Pancreas (tissue), 10 donors: ENCODE data around the gene HNRNPD. TPM values are rescaled to one million over a fixed set of nuclear protein-coding genes. Genes with fewer than 3 reads are reported as not detected.

Experiments
- ATAC-seq, 4 donors: fragments of 200-7000 bp; cut with Tn5 transposase; one replicate each; pipeline versions ENCODE4 v1.8.0 to v1.9.1; 2020; ENCODE audit warnings: mild to moderate bottlenecking in 4 of 4, moderate library complexity in 4 of 4
- DNase-seq, 6 donors: peaks; one replicate each; pipeline ENCODE4 v3.0.0-alpha.2; 2020
- FAIRE-seq: peaks from 2 replicates; lab custom pipeline; 2012; peaks lifted over from hg19 to GRCh38; lab: Jason Lieb, UNC
- H3K27ac ChIP-seq, 4 donors: fragments of 200-600 bp; sonication (generic); 1 replicate in 3 of 4; 2 replicates in 1 of 4; pipeline versions ENCODE4 v1.5.0 to v1.8.0; 2020
- H3K27me3 ChIP-seq, 4 donors: fragments of 200-600 bp; one replicate each; pipeline ENCODE4 v1.8.0; 2021
- H3K36me3 ChIP-seq, 3 donors: fragments of 200-600 bp; sonication (generic) in 1 of 3; one replicate each; pipeline versions ENCODE4 v1.5.0 to v1.8.0; 2020 to 2021
- H3K4me1 ChIP-seq, 3 donors: fragments of 200-600 bp; one replicate each; pipeline ENCODE4 v1.8.0; 2021
- H3K4me3 ChIP-seq, 4 donors: fragments of 200-600 bp; sonication (generic) in 2 of 4; one replicate each; pipeline versions ENCODE4 v1.5.0 to v1.8.0; 2020 to 2021
- H3K9me3 ChIP-seq, 4 donors: fragments of 200-600 bp; one replicate each; pipeline ENCODE4 v1.8.0; 2021
- CTCF ChIP-seq, 4 donors: fragments of 200-600 bp; sonication (generic) in 3 of 4; IDR thresholded peaks; one replicate each; pipeline versions ENCODE4 v1.5.0 to v1.8.0; 2021; ENCODE audit warnings: antibody characterized with exemption in 4 of 4
- WGBS, 2 donors: extraction: QIAGEN DNeasy Blood & Tissue Kit; methylation state at CpG; one replicate each; pipeline ENCODE4 v1.1.7; 2013; 5-methylcytosine and 5-hydroxymethylcytosine counted together
- intact Hi-C, 3 donors: fragments of 100-400 bp; cut with DNase I; formaldehyde crosslinking; loops; one replicate each; pipeline versions ENCODE4 v1.11.1 to v1.14.2; 2022
- polyA plus RNA-seq, 2 donors: library from polyadenylated mRNA; stranded (reverse); fragments of 200-250 nt; gene quantifications; one replicate each; pipeline ENCODE4 v1.2.3, GENCODE V29; 2013
- total RNA-seq, 6 donors: library from RNA; stranded (reverse); fragmentation: NEBNext Ultra II Directional in 4 of 6; extraction: Animal tissue kit (Norgen Biotek cat#: 25700) in 4 of 6; gene quantifications; one replicate each; pipeline versions ENCODE4 v1.2.1 to v1.2.4, GENCODE V29; 2021 to 2023
- donor health status: healthy with polysubstance abuse.
- donor health status: DM: no; HTN: no; CAD: no; lungs with moderate emphysema.
- donor health status: DM: no; HTN: no; CAD: no.
- donor health status: control.
- donor health status: control.
- donor health status: Bipolar disorder and iron deficiency.
- donor health status: DM: yes; HTN: yes; CAD: no.
- donor health status: DM: no; HTN: no; CAD: no.
- donor health status: DM: no; HTN: no; CAD: no.
- donor health status: DM: yes; HTN: yes; CAD: no.

The HNRNPD gene
- total and polyA plus RNA-seq, 8 donors = 52.7 to 131 (median 82.1) TPM

DNA sequence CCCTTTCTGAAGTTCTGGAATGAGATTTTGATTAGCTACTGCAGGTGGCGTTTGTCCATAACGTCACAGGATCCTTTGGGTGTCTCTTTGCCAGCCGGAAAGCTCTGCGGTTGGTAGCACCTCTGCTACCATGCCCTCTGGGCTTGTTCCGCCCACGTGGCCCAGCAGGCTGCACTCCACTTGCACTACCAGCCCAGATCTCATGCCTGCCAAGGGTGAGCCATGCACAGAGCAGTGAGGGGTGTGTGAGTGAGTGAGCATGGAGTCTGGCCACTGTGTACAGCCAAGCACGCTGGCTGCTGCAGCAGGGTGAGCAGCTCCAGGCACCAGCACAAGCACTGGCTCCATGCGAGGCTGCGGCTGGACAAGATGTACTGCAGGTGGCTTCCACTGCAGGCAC, 6.6 kb upstream of the HNRNPD start:
- 89 to 92% methylated on average over 9 of the region's 9 CpGs for WGBS, 2 donors
- no peaks in the 10 kb centered on the region for H3K9me3 ChIP-seq
- FAIRE-seq (no peak), ATAC-seq (peak in 1 of 4 donors; percentile 60), DNase-seq (no peak)
- intact Hi-C loops = no loop called here
- H3K27ac ChIP-seq = no peak overlapping the region
- TF ChIP-seq CTCF (IDR thresholded peaks at IDR 0.05) = no peak
- H3K36me3 ChIP-seq = no peaks in the 10 kb centered on the region
- peaks cover 0 to 7% (median 0%) of the 10 kb centered on the region in 3 donors for H3K4me1 ChIP-seq
- no peak overlapping the region for H3K4me3 ChIP-seq
- H3K27me3 ChIP-seq = no peaks in the 10 kb centered on the region

DNA sequence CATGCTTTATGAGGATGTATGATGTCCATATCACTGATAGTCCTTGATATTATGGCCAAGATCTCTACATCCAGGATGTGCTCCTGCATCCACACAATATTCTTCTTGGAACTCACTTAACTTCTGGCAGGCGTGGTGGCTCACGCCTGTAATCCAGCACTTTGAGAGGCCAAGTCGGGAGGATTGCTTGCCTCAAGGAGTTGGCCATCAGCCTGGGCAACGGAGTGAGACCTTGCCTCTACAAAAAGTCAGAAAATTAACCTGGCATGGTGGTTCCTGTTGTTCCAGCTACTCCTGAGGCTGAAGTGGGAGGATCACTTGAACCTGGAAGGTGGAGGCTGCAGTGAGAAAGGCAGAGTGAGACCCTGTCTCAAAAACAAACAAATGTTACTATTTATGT, 2.3 kb upstream of the HNRNPD start:
- no peak overlapping the region for H3K27ac ChIP-seq
- H3K4me1 ChIP-seq = peaks cover 0 to 10% (median 0%) of the 10 kb centered on the region in 3 donors
- no peaks in the 10 kb centered on the region for H3K9me3 ChIP-seq
- 86 to 91% methylated on average over 4 of the region's 4 CpGs for WGBS, 2 donors
- FAIRE-seq = no peak
- TF ChIP-seq CTCF (IDR thresholded peaks at IDR 0.05) = no peak
- H3K27me3 ChIP-seq = no peaks in the 10 kb centered on the region
- no peak overlapping the region for H3K4me3 ChIP-seq
- intact Hi-C loops = loop anchor here in 2 of 3 donors (5.0 to 10.0 kb wide), 2 partner anchors 49 to 51 kb away; no protein-coding TSS in a partner anchor
- no peaks in the 10 kb centered on the region for H3K36me3 ChIP-seq
- no peak for ATAC-seq
- DNase-seq = no peak

- 1% methylated on average over 38 to 50 of the region's 50 CpGs for WGBS, 2 donors
- peak; percentile 5 to 27 (median 14) for ATAC-seq
- Histone ChIP-seq H3K27me3 (no peaks in the 10 kb centered on the region), H3K36me3 (peaks cover 0 to 10% (median 0%) of the 10 kb centered on the region in 3 donors), H3K4me1 (peaks cover 17 to 35% (median 17%) of the 10 kb centered on the region in 3 donors), H3K27ac (peak overlapping the region; percentile 99 to 100 (median 100)), H3K9me3 (no peaks in the 10 kb centered on the region), H3K4me3 (peak overlapping the region; percentile 85 to 98 (median 88))
- peak in 1 of 6 donors; percentile 85 for DNase-seq
- intact Hi-C loops = loop anchor here in 1 of 3 donors (10.0 kb wide), 1 partner anchor 51 kb away; no protein-coding TSS in a partner anchor
- TF ChIP-seq CTCF (IDR thresholded peaks at IDR 0.05) = no peak
- FAIRE-seq = no peak
Measured at GRCh38 chr4:82373486-82373815, 340 bp downstream of the HNRNPD start.

DNA sequence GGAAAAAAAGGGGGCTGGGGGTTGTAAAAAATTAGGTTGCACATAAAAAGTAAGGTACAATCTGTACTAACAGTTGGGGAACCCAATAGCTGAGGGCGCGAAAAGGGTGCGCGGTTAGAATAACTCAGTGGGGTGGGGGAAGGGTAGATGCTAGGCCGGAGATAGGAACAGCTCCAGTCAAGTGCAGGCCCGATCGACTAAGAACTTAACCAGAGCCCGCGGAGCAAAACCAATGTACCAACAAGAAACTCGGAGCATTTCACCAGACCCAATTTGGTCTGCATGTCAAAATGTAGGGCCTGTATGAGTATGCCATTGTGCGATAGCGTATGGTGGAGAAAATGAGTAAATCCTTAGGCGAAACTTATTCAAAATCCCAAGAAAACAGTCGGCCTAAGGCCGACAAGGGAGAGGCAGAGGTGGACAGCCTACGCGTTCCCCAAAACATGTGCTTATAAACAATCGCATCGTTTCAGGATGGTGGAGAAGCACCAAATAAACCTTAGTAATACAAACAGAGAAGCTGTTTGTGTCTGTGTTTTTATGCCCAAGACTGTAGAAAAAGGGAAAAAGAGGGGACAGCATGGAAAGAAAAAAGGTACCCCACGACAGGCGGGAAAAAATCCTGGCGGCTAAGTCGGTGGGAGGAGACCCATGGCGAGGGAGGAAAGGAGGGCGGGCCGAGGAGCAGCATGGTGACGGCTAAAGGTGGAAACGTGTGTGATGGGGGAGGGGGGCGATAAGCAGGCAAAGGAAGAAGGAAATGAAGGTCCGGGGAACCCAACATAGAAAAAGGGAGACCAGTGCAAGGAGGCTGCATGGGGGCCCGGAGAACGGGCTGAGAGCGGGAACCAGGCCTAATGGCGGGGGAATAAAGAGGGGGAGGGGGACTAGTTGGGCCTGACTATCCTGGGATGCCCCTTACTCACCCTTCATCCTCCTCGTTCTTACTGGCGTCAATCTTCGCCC, 990 bp downstream of the HNRNPD start:
- intact Hi-C loops = loop anchor here in 1 of 3 donors (10.0 kb wide), 1 partner anchor 52 kb away; no protein-coding TSS in a partner anchor
- DNase-seq (peak; percentile 75 to 84 (median 81)), ATAC-seq (peak; percentile 60 to 73 (median 69)), FAIRE-seq (no peak)
- Histone ChIP-seq H3K27ac (peak overlapping the region; percentile 99 to 100 (median 100)), H3K27me3 (no peaks in the 10 kb centered on the region), H3K36me3 (peaks cover 0 to 10% (median 0%) of the 10 kb centered on the region in 3 donors), H3K4me1 (peaks cover 19 to 41% (median 23%) of the 10 kb centered on the region in 3 donors), H3K9me3 (no peaks in the 10 kb centered on the region), H3K4me3 (peak overlapping the region; percentile 85 to 98 (median 88))
- no peak for TF ChIP-seq CTCF (IDR thresholded peaks at IDR 0.05)
- WGBS, 2 donors = 1% methylated on average over 35 to 37 of the region's 37 CpGs
